ENCODE data around the gene PEDS1. TPM values are rescaled to one million over a fixed set of nuclear protein-coding genes. Genes with fewer than 3 reads are reported as not detected.

The PEDS1 gene
- total and polyA plus RNA-seq, 2 of the 13 experiments (the other 11 are each of a cell fraction or from before 2014, with no cell fraction given): 30.5 to 93.9 TPM

DNA sequence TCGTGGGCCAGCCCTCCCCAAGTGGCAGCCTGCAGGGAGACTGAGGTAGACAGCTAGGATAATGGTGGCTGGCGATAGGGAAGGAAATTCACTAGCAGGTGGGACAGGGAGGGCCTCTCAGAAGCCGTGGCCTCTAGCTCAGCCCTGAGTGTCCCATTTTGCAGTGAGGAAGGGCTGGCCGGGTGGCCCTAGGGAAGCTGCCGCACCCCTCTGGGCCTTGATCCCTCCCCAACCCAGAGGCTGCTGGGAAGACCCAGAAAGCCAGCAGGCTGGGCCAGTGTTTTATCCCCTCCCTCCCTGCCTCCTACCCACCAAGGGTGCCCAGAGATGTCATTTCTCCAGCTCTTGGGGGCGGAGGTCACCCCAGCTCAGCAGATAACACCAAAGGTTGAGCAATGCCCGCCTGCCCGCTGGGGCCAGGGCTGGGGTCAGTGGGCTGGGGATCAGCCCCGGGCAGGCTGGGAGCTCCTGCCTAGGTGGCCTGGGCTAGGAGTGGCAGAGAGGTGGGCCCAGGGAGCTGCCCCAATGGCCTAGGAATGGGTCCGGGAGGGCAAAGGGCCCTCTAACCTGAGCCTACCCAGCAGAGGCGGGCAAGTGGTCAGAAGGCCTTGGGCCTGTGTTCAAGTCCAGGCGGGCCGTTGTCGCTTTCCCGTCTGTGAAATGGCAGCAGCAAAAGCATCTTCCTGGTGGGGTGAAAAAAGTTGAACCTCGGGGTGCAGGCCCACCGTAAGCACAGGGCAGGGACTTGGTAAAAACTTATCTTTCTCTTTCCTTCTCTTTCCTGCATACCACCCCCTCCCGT, 35.6 kb upstream of the PEDS1 start (continued):
- TF ChIP-seq, protein P1, sequence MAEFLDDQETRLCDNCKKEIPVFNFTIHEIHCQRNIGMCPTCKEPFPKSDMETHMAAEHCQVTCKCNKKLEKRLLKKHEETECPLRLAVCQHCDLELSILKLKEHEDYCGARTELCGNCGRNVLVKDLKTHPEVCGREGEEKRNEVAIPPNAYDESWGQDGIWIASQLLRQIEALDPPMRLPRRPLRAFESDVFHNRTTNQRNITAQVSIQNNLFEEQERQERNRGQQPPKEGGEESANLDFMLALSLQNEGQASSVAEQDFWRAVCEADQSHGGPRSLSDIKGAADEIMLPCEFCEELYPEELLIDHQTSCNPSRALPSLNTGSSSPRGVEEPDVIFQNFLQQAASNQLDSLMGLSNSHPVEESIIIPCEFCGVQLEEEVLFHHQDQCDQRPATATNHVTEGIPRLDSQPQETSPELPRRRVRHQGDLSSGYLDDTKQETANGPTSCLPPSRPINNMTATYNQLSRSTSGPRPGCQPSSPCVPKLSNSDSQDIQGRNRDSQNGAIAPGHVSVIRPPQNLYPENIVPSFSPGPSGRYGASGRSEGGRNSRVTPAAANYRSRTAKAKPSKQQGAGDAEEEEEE (CRISPR knock-in tag; IDR thresholded peaks at IDR 0.05; ENCODE audit: borderline replicate concordance): no peak
- TF ChIP-seq TCF7 (IDR thresholded peaks at IDR 0.05; ENCODE audit: low read depth) (peak; percentile 52; the same call in 1 of the 2 replicates), EZH2 (conservative IDR thresholded peaks at IDR 0.05; ENCODE audit: low read depth, low read length) (no peak), REL (CRISPR knock-in tag; conservative IDR thresholded peaks at IDR 0.05) (0 out of 2 replicates have a peak, but pooled peaks have one; percentile 65), ZNF468 (CRISPR knock-in tag; IDR thresholded peaks at IDR 0.05) (no peak), ZNF609 (CRISPR knock-in tag; IDR thresholded peaks at IDR 0.05; ENCODE audit: borderline replicate concordance) (peak; percentile 97), ZNF20 (CRISPR knock-in tag; IDR thresholded peaks at IDR 0.05) (no peak), KDM3A (CRISPR knock-in tag; IDR thresholded peaks at IDR 0.05; ENCODE audit: low read depth) (peak; percentile 100), ZNF839 (CRISPR knock-in tag; IDR thresholded peaks at IDR 0.05; ENCODE audit: borderline replicate concordance) (no peak), PRDM4 (CRISPR knock-in tag; IDR thresholded peaks at IDR 0.05; ENCODE audit: borderline replicate concordance) (0 out of 2 replicates have a peak, but pooled peaks have one; percentile 14), ZBTB3 (CRISPR knock-in tag; IDR thresholded peaks at IDR 0.05; ENCODE audit: borderline replicate concordance, low read depth) (peak; percentile 59; the same call in 1 of the 2 replicates), RFX1 (IDR thresholded peaks at IDR 0.05) (no peak), RBM22 (optimal IDR thresholded peaks at IDR 0.05; ENCODE audit: low read length) (no peak), ZNF121 (CRISPR knock-in tag; IDR thresholded peaks at IDR 0.05) (peak; percentile 95), ZNF292 (CRISPR knock-in tag; IDR thresholded peaks at IDR 0.05; ENCODE audit: borderline replicate concordance, low read depth) (peak; percentile 100), ZNF737 (CRISPR knock-in tag; IDR thresholded peaks at IDR 0.05; ENCODE audit: borderline replicate concordance) (no peak; the same call in 1 of the 2 replicates), IRF2 (CRISPR knock-in tag; IDR thresholded peaks at IDR 0.05) (peak; percentile 90; the same call in 1 of the 2 replicates), ZNF17 (CRISPR knock-in tag; IDR thresholded peaks at IDR 0.05) (no peak)
- TF ChIP-seq, protein P2, sequence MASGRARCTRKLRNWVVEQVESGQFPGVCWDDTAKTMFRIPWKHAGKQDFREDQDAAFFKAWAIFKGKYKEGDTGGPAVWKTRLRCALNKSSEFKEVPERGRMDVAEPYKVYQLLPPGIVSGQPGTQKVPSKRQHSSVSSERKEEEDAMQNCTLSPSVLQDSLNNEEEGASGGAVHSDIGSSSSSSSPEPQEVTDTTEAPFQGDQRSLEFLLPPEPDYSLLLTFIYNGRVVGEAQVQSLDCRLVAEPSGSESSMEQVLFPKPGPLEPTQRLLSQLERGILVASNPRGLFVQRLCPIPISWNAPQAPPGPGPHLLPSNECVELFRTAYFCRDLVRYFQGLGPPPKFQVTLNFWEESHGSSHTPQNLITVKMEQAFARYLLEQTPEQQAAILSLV (CRISPR knock-in tag; IDR thresholded peaks at IDR 0.05; ENCODE audit: borderline replicate concordance): peak; percentile 96

All from HepG2 (cell line).